HG03159 (cell line): ENCODE data around the gene FBXO46.
"Not testable (repeated sequence)": the region's sequence is repeated elsewhere in the genome, so short reads cannot be mapped to it uniquely, and the experiment has no call there.

Experiments used
- ATAC-seq: cut with Tn5 transposase; IDR thresholded peaks from one replicate; pipeline ENCODE4 v1.9.1; 2021; ENCODE audit warnings: mild to moderate bottlenecking, moderate library complexity; ENCODE audit not compliant: unreplicated experiment

FBXO46 gene

GRCh38 chr19:45766296-45766868, 35.7 kb upstream of the FBXO46 start:
- ATAC-seq, result no peak

DNA sequence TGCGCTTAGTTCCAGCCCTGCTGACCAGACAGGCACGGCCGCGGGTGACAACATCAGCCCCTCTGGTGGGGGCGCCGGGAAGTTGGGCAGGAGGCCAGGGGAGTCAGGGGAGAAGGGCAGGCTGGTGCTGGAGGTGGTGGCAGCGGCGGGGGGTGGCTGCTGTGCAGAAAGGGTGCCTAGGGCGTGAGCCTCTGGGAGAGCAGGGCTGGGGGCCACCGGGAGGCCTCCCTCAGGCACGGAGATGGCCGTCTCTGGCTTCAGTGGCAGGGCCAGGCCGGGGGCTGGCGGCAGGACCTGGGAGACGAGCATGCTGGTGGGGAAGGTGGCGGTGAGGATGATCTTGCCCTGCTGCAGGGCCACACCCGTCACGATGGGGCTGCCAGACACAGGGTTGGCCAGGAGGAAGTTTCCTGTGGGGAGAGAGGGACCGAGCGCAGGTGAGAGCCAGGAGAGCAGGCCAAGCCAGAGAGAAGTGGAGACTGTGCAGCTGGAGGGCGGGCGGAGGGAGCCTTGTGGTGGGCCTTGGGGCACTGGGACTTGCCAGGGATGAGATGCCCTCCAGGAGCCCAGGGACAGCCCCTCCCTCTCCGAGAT, 35.1 kb upstream of the FBXO46 start:
- no peak for ATAC-seq

GRCh38 chr19:45764945-45765701, 34.4 kb upstream of the FBXO46 start:
- ATAC-seq, result no peak

- no peak for ATAC-seq
These were observed 33.8 kb upstream of the FBXO46 start for GRCh38 chr19:45764475-45764874.

DNA sequence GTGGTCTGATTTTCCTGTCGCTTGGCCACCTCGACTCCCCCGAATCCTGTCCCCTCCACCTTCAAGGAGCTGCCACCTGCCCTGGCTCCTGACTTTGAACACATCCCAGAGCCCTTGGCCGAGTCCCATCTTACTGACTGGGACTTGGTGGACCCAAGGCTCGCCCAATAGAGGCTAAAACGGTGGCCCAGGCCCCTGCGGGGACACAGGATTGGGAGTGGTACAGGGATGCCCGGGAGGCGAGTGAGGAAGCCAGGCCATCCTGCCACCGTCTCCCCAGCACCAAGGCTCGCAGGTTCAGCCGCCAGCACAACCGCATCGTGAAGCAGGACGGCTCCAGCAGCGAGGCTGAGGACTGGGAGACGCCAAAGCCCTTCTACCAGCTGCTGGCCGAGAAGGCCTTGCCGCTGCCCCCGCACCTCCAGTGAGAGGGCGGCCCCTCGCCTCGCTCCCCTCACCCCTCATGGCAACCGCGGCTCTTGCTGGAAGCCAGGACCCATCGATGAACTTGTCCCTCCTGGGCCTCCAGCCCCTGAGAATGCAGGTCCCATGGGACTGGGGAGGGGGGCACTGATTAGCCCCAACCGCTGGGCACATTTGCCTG, 33.1 kb upstream of the FBXO46 start:
- ATAC-seq, result no peak

- no peak for ATAC-seq
These were observed 32.4 kb upstream of the FBXO46 start for GRCh38 chr19:45762870-45763631.

- ATAC-seq, result no peak
These were observed 31.0 kb upstream of the FBXO46 start for GRCh38 chr19:45761714-45762113.

- no peak for ATAC-seq
These were observed 28.2 kb upstream of the FBXO46 start for GRCh38 chr19:45758921-45759320.

DNA sequence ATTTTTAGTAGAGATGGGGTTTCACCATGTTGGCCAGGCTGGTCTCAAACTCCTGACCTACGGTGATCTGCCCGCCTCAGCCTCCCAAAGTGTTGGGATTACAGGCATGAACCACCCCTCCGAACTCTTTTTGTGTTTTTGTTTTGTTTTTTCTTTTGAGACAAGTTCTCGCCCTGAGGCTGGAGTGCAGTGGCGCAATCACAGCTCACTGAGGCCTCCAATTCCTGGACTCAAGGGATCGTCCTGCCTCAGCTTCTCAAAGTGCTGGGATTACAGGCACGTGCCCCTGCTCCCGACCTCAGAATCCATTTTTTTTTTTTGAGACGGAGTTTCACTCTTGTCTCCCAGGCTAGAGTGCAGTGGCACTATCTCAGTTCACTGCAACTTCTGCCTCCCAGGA, 27.0 kb upstream of the FBXO46 start:
- no peak for ATAC-seq

- ATAC-seq, result no peak
These were observed 23.6 kb upstream of the FBXO46 start for GRCh38 chr19:45754323-45754722.

DNA sequence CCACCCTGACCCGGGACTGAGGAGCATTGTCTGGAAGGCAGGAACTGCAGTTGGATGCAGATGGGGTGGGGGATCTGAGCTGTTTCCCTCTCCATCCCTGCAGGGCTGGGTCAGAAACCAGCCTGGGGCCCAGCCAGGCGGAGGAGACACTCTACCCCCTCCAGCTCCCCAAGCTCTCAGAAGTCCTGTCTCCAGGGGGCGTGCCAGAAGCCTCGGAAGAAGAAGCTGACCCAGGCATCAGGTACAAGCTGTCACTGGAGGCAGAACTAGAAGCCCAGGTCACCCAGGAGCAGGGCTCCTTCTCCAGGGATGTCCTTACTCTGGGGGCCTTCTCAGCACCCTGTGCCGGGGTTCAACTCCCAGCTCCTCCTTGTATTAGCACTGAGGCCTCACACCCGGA, 22.9 kb upstream of the FBXO46 start:
- no peak for ATAC-seq

DNA sequence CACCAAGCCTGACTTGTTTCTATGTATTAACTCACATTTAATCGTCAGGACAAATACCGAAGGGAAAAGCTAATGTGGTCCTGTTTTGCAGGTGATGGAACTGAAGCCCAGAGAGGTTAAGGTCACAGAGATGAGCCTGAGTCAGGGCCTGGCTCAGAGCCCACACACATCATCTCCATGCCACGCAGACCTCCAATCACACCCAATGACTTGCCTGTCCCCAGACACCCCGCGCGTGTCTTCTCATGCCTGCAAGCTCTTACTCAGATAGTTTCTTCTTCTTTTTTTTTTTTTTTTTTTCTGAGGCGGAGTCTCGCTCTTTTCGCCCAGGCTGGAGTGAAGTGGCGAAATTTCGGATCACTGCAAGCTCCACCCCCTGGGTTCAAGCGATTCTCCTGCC, 21.9 kb upstream of the FBXO46 start:
- no peak for ATAC-seq

DNA sequence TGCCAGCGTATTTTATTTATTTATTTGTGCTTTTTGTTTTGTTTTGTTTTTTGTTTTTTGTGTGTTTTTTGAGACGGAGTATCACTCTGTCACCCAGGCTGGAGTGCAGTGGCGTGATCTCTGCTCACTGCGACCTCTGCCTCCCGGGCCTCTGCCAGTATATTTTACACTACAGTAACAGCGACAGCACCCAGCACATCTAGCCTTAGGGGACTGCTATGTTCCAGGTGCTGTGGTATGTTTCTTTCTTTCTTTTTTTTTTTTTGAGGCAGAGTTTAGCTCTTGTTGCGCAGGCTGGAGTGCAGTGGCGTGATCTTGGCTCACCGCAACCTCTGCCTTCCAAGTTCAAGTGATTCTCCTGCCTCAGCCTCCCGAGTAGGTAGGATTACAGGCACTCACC, 20.8 kb upstream of the FBXO46 start:
- not testable (repeated sequence) for ATAC-seq

- ATAC-seq, result no peak
These were observed 16.8 kb upstream of the FBXO46 start for GRCh38 chr19:45747513-45747912.

DNA sequence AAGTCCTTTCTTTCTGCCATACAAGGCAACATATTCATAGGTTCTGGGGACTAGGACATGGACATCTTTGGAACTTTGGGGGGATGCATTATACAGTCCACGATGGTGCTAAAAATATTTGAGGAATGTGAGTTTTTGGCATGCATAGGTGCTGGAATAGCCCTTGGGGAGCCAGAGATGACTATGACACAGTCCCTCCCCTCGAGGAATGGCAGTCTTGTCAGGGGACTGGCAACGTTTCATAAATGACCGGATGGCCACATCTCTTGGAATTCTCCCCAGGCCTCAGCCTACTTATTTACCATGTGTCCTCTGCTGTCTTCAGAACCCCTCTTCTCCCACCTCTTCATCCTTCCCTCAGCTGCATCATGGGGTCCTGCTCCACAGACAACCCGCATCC, 16.2 kb upstream of the FBXO46 start:
- ATAC-seq, result no peak

DNA sequence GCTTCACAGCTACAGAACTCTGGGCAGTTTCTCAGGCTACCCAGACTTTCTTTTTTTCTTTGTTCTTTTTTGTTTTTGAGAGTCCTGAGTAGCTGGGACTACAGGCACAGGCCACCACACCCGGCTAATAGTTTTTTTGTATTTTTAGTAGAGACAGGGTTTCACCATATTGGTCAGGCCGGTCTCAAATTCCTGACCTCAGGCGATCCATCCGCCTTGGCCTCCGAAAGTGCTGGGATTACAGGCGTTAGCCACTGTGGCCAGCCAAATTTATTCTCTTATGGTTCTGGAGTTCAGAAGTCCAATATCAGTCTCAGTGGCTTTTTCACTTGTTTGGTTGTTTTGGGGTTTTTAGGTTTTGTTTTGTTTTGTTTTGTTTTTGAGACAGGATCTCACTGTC, 14.9 kb upstream of the FBXO46 start:
- ATAC-seq, result no peak

- no peak for ATAC-seq
These were observed 12.3 kb upstream of the FBXO46 start for GRCh38 chr19:45742969-45743368.

GRCh38 chr19:45739498-45740439, 9.1 kb upstream of the FBXO46 start:
- no peak for ATAC-seq

DNA sequence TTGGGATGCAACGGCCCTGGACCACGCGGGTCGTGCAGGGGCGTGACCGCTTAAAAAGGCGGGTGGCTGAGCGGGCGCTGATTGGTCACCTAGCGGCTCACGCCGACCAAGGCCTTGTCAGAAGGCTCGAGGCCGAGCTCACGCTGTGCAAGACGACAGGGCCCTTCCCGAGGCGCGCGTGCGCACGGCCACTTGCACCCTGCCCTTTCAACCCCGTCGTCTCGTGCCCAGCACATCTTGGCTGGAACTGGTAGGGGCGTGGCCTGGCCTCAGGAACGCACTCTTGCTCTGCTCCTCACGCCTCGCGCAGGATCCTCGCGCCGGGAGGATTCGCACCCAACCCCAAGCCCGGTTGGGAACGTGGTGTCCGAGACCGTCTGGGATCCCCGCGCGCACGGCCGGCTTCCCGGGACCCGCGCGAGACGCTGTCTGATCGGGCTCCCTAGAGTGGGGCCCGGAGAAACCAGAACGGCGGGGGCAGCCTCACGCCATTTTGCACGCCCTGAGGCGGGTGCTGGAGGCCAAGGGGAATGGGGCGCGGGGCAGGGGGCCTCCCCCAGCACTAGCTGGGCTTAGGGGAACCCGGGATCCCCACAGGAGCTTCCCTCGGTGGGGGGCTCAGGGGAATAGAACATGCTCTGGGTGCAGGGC, 2.6 kb upstream of the FBXO46 start, which contains the start of gene MEIOSIN:
MEIOSIN (plus strand) TSS at position 280 of the 651 bp plus-strand sequence. CDS start 1,938 bp downstream, outside the sequence.
- no peak for ATAC-seq
